HepG2 (cell line): ENCODE data around the gene RPH3AL. TPM values are rescaled to one million over a fixed set of nuclear protein-coding genes. Genes with fewer than 3 reads are reported as not detected.

Source experiments
- CHCHD3 ChIP-seq: sonication (generic); formaldehyde crosslinking; IDR thresholded peaks from 2 replicates; pipeline ENCODE4 v1.8.0; 2022; ENCODE audit warnings: mild to moderate bottlenecking, missing genetic modification reagents, moderate library complexity
- CREB3 ChIP-seq: sonication (generic); formaldehyde crosslinking; IDR thresholded peaks from 2 replicates; pipeline ENCODE4 v1.5.0; 2020; ENCODE audit warnings: missing genetic modification reagents
- DDIT3 ChIP-seq: sonication (generic); formaldehyde crosslinking; IDR thresholded peaks from 2 replicates; pipeline ENCODE4 v1.4.0; 2020; ENCODE audit warnings: mild to moderate bottlenecking, missing genetic modification reagents
- E2F5 ChIP-seq: sonication (generic); formaldehyde crosslinking; conservative IDR thresholded peaks from 2 replicates; pipeline ENCODE4 v1.4.0; 2020; ENCODE audit warnings: missing genetic modification reagents
- ELF3 ChIP-seq: IDR thresholded peaks from 2 replicates; pipeline ENCODE4 v1.6.1; 2016; ENCODE audit warnings: missing genetic modification reagents, missing compliant biosample characterization
- MATR3 ChIP-seq: sonication (generic); formaldehyde crosslinking; IDR thresholded peaks from 2 replicates; pipeline ENCODE4 v1.4.0; 2020; ENCODE audit warnings: missing genetic modification reagents
- MEF2D ChIP-seq: sonication (generic); formaldehyde crosslinking; IDR thresholded peaks from 2 replicates; pipeline ENCODE4 v1.5.1; 2020; ENCODE audit warnings: mild to moderate bottlenecking, missing genetic modification reagents
- PHB2 ChIP-seq: fragments of 450-650 bp; IDR thresholded peaks from 2 replicates; pipeline ENCODE4 v1.6.1; 2018; ENCODE audit not compliant: partially characterized antibody
- POLR2AphosphoS2 ChIP-seq: IDR thresholded peaks from 2 replicates; pipeline ENCODE4 v1.6.1; 2011; ENCODE audit warnings: low read depth, low read length, improper control_type of control experiment
- SUZ12 ChIP-seq: fragments of 150-350 bp; IDR thresholded peaks from 2 replicates; pipeline ENCODE4 v1.6.1; 2014; ENCODE audit warnings: low read depth, low read length
- ZNF431 ChIP-seq: sonication (generic); formaldehyde crosslinking; IDR thresholded peaks from 2 replicates; pipeline ENCODE4 v1.9.0; 2022; ENCODE audit warnings: missing genetic modification reagents, low read depth, mild to moderate bottlenecking, borderline replicate concordance
- ZNF644 ChIP-seq: IDR thresholded peaks from 2 replicates; pipeline ENCODE4 v1.6.1; 2016; ENCODE audit warnings: low read depth
- ZNF687 ChIP-seq: sonication (generic); formaldehyde crosslinking; IDR thresholded peaks from 2 replicates; pipeline ENCODE4 v1.5.1; 2020; ENCODE audit warnings: mild to moderate bottlenecking, missing genetic modification reagents, moderate library complexity
- polyA plus RNA-seq, 8 experiments: library from polyadenylated mRNA; depleted of rRNA in 3 of 8; stranded (reverse) in 7 of 8; unstranded in 1 of 8; fragments of >200 nt; fragmentation: Illumina TruSeq in 4 of 8; extraction: Trizol in 4 of 8; gene quantifications; 2 replicates each; pipeline versions ENCODE4 v1.2.1 to v1.2.3, GENCODE V29; 2011 to 2016; ENCODE audit warnings: low read depth in 4 of 8, missing spikeins in 1 of 8, mixed read lengths in 1 of 8; ENCODE audit not compliant: insufficient read depth in 1 of 8
- total RNA-seq, 5 experiments: library from RNA; depleted of rRNA; stranded (reverse); fragments of >200 nt; fragmentation: Illumina TruSeq; extraction: Trizol; gene quantifications; 2 replicates each; pipeline ENCODE4 v1.2.3, GENCODE V29; 2016; ENCODE audit warnings: low read depth in 1 of 5
- TF ChIP-seq, protein P1 (sequence below): sonication (generic); formaldehyde crosslinking; IDR thresholded peaks from 2 replicates; pipeline ENCODE4 v1.4.0; 2020; ENCODE audit warnings: mild to moderate bottlenecking, missing genetic modification reagents
- TF ChIP-seq, protein P2 (sequence below): IDR thresholded peaks from 2 replicates; pipeline ENCODE4 v1.6.1; 2016; ENCODE audit warnings: low read depth, control low read depth

RPH3AL gene
- total and polyA plus RNA-seq, 2 of the 13 experiments (the other 11 are each of a cell fraction or from before 2014, with no cell fraction given), result 7.8 to 16.4 TPM

GRCh38 chr17:390025-390424, 37.4 kb upstream of the RPH3AL start (continued):
- no peak for TF ChIP-seq PHB2
- no peak for TF ChIP-seq POLR2AphosphoS2
- 0 out of 2 replicates have a peak, but pooled peaks have one; percentile 47 for TF ChIP-seq ELF3 (CRISPR knock-in tag)
- peak; percentile 75 for TF ChIP-seq ZNF687 (CRISPR knock-in tag)
- TF ChIP-seq, protein P1, sequence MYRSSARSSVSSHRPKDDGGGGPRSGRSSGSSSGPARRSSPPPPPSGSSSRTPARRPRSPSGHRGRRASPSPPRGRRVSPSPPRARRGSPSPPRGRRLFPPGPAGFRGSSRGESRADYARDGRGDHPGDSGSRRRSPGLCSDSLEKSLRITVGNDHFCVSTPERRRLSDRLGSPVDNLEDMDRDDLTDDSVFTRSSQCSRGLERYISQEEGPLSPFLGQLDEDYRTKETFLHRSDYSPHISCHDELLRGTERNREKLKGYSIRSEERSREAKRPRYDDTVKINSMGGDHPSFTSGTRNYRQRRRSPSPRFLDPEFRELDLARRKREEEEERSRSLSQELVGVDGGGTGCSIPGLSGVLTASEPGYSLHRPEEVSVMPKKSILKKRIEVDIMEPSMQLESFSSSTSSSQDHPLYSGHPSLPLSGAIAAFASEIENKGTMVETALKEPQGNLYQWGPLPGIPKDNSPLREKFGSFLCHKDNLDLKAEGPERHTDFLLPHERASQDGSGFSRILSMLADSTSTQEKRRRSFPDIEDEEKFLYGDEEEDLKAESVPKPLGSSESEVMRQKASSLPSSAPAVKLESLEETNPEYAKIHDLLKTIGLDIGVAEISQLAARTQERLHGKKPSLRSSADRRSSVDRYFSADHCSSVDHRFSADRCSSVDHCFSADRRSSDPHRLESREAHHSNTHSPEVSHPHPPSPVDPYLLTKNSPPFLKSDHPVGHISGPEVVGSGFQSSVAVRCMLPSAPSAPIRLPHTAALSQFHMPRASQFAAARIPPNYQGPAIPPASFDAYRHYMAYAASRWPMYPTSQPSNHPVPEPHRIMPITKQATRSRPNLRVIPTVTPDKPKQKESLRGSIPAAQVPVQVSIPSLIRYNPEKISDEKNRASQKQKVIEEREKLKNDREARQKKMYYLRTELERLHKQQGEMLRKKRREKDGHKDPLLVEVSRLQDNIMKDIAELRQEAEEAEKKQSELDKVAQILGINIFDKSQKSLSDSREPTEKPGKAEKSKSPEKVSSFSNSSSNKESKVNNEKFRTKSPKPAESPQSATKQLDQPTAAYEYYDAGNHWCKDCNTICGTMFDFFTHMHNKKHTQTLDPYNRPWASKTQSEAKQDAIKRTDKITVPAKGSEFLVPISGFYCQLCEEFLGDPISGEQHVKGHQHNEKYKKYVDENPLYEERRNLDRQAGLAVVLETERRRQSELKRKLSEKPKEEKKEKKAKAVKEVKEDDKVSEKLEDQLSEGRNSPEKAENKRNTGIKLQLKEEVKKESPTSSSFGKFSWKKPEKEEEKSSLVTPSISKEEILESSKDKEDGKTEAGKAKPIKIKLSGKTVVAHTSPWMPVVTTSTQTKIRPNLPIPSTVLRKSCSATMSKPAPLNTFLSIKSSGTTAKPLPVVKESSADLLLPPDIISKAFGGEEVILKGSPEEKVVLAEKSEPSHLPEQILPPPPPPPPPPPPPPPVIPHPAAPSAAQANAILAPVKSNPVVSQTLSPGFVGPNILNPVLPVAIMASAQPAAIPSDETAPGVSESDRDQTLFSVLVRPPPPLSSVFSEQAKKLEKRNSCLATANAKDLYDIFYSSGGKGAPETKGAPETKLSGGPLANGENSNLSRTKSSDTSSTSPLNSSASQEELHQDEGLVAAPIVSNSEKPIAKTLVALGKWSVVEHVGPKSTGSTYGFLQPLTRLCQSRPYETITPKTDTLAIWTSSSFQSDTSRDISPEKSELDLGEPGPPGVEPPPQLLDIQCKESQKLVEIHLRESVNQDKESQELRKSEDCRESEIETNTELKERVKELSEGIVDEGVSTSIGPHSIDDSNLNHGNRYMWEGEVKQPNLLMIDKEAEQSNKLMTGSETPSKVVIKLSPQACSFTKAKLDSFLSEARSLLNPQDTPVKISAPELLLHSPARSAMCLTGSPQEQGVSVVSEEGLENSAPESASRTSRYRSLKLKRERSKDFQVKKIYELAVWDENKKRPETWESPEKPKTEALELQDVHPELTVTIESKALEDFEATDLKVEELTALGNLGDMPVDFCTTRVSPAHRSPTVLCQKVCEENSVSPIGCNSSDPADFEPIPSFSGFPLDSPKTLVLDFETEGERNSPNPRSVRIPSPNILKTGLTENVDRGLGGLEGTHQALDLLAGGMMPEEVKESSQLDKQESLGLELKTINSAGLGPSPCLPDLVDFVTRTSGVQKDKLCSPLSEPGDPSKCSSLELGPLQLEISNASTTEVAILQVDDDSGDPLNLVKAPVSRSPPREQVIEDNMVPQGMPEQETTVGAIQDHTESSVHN (CRISPR knock-in tag), result no peak
- no peak for TF ChIP-seq DDIT3 (CRISPR knock-in tag)
- TF ChIP-seq SUZ12, result no peak
- TF ChIP-seq MATR3 (CRISPR knock-in tag), result no peak
- no peak for TF ChIP-seq E2F5 (CRISPR knock-in tag)
- TF ChIP-seq CHCHD3 (CRISPR knock-in tag), result no peak
- TF ChIP-seq CREB3 (CRISPR knock-in tag), result no peak
- TF ChIP-seq ZNF431 (CRISPR knock-in tag), result no peak
- TF ChIP-seq, protein P2, sequence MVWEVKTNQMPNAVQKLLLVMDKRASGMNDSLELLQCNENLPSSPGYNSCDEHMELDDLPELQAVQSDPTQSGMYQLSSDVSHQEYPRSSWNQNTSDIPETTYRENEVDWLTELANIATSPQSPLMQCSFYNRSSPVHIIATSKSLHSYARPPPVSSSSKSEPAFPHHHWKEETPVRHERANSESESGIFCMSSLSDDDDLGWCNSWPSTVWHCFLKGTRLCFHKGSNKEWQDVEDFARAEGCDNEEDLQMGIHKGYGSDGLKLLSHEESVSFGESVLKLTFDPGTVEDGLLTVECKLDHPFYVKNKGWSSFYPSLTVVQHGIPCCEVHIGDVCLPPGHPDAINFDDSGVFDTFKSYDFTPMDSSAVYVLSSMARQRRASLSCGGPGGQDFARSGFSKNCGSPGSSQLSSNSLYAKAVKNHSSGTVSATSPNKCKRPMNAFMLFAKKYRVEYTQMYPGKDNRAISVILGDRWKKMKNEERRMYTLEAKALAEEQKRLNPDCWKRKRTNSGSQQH (CRISPR knock-in tag), result no peak
- TF ChIP-seq MEF2D (CRISPR knock-in tag), result no peak
- TF ChIP-seq ZNF644 (CRISPR knock-in tag), result no peak
